Effector CD4-positive, alpha-beta T cell (primary cell): ENCODE data around the gene CTNNA2.

Source experiments
- DNase-seq: peaks from one replicate; pipeline ENCODE4 v3.0.0-alpha.2; 2020

Gene CTNNA2

DNA sequence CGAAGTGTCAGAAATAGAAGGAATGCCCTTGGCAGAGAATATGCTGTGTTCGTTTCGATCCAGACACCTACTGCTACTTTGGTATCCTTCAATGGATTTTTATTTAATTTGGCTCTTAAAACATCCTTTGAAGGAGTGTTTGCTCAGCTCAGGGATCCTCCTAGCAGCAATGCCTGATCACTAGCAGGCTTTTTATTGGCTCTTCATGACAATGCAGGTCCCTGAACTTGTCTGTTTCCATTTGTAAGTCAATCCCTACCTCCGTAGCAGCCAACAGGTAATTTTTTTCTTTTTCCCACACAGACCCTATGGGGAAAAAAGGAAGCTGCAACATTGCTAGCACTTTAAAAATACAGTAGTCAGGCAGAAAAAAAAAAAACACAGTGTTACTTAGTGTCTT, 1157.9 kb downstream of the CTNNA2 start:
- DNase-seq = no peak

DNA sequence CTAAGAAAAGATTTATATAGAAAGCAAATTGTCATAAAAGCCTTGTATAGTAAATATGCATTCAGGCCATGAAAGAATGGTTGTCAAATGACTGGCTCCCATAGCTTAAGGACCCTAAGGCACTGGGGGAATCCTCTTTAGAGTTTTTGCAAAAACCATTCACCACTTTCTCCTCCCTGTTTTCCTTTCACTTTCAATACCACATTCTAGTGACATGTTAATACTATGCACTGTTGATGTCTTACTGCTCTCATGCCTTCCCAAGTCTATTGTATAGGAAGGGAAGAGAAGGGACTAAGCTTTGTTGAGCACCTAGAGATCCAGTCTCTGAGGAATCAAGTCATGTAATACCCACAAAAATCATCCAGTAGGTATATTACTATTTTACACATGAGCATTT, 1174.7 kb downstream of the CTNNA2 start:
- DNase-seq = no peak

DNA sequence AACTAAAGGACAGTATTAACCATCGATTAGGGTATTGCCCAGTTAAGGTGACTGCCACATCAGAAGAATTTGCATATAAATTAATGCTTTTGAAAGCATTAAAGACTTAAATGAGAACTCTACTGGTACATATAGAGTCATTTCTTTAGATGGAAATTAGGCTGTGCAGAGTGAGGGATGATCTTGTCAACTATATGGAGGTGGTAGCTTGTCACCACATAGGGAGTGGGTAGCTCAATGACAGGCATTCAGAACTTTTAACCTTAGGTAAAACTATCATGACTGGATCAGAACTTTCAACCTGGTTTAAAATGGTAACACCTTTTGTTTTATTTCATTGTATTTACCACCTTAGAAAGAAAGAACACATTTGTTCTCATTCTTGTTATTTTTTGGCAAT, 1176.3 kb downstream of the CTNNA2 start:
- no peak for DNase-seq
